HCT116 (cell line): ENCODE data around the gene MAP7. TPM values are rescaled to one million over a fixed set of nuclear protein-coding genes. Genes with fewer than 3 reads are reported as not detected.

Source experiments
- ATAC-seq: fragments of 200-7000 bp; cut with Tn5 transposase; 2 replicates; pipeline ENCODE4 v1.9.1; 2020; ENCODE audit warnings: mild to moderate bottlenecking, moderate library complexity
- BruUV-seq: library from RNA; stranded (reverse); fragments of 400-500 nt; replicated peaks from 2 replicates; lab custom pipeline; 2021; lab: Mats Ljungman, UMichigan
- CTCF ChIA-PET: fragments of 300-600 bp; sonication (Branson Sonifier 250); formaldehyde crosslinking; loops from one replicate; lab custom pipeline; 2021; ENCODE audit warnings: antibody characterized with exemption; lab: Charles Lee
- POLR2A ChIA-PET: fragments of 300-600, 350-600 bp; sonication (Branson Sonifier 250); formaldehyde crosslinking; loops from one replicate; lab custom pipeline; 2021; ENCODE audit warnings: antibody characterized with exemption; lab: Charles Lee
- RAD21 ChIA-PET, 2 experiments: fragments of 300-600 bp; sonication (Branson Sonifier 250); formaldehyde crosslinking; loops; one replicate each; lab custom pipeline; 2023; ENCODE audit warnings: low total read pairs in 2 of 2; ENCODE audit not compliant: uncharacterized antibody in 2 of 2, unreplicated experiment in 2 of 2, low non-redundant PET in 1 of 2; lab: Charles Lee
- DNase-seq: peaks from one replicate; pipeline ENCODE4 v3.0.0-alpha.2; 2010; ENCODE audit warnings: low read depth, low spot score
- H2AFZ ChIP-seq: fragments of 200-600 bp; shearing (Covaris generic), sonication (generic); 2 replicates; pipeline ENCODE4 v1.6.1; 2017; ENCODE audit warnings: low read depth, mixed run types, mixed read lengths, antibody characterized with exemption, low read length; ENCODE audit not compliant: poor library complexity, severe bottlenecking
- H3K27ac ChIP-seq: 2 replicates; pipeline ENCODE4 v1.5.1; 2012; ENCODE audit warnings: low read depth, low read length
- H3K27me3 ChIP-seq: fragments of 200-600 bp; sonication (generic); 2 replicates; pipeline ENCODE4 v1.6.1; 2016; ENCODE audit warnings: mixed run types, low read length, mixed read lengths; ENCODE audit not compliant: insufficient read depth
- H3K36me3 ChIP-seq, 2 experiments: fragments of 200-500 bp in 1 of 2; fragments of 200-600 bp in 1 of 2; sonication (Bioruptor generic) in 1 of 2; sonication (generic) in 1 of 2; 2 replicates each; pipeline versions ENCODE4 v1.5.1 to v1.6.1; 2014 to 2016; ENCODE audit warnings: low read length in 2 of 2, inconsistent platforms in 1 of 2, mixed read lengths in 1 of 2, mixed run types in 1 of 2; ENCODE audit not compliant: insufficient read depth in 2 of 2, control insufficient read depth in 1 of 2
- H3K4me1 ChIP-seq, 2 experiments: fragments of 200-600 bp in 1 of 2; sonication (generic) in 1 of 2; 2 replicates each; pipeline versions ENCODE4 v1.5.1 to v1.6.1; 2012 to 2017; ENCODE audit warnings: low read length in 2 of 2, inconsistent platforms in 1 of 2, mild to moderate bottlenecking in 1 of 2, mixed read lengths in 1 of 2, mixed run types in 1 of 2, moderate library complexity in 1 of 2; ENCODE audit not compliant: insufficient read depth in 2 of 2, control insufficient read depth in 1 of 2
- H3K4me2 ChIP-seq: fragments of 200-600 bp; sonication (generic); 2 replicates; pipeline ENCODE4 v1.6.1; 2017; ENCODE audit warnings: mixed run types, low read length, mixed read lengths
- H3K4me3 ChIP-seq, 2 experiments: fragments of 200-600 bp in 1 of 2; sonication (generic) in 1 of 2; replicated peaks in 1 of 2; 2 replicates each; pipeline ENCODE4 v1.5.1; 2011 to 2016; ENCODE audit warnings: low read length in 2 of 2, control low read depth in 1 of 2, low read depth in 1 of 2, mild to moderate bottlenecking in 1 of 2, mixed read lengths in 1 of 2, mixed run types in 1 of 2
- H3K79me2 ChIP-seq: fragments of 200-600 bp; sonication (generic); 2 replicates; pipeline ENCODE4 v1.6.1; 2017; ENCODE audit warnings: mild to moderate bottlenecking, mixed run types, low read length, moderate library complexity, mixed read lengths; ENCODE audit not compliant: insufficient read depth
- H3K9ac ChIP-seq: fragments of 200-600 bp; sonication (generic); 2 replicates; pipeline ENCODE4 v1.6.1; 2016; ENCODE audit warnings: low read length, mixed read lengths
- H3K9me2 ChIP-seq: fragments of 200-600 bp; sonication (generic), shearing (Covaris generic); 2 replicates; pipeline ENCODE4 v1.6.1; 2017; ENCODE audit warnings: mixed run types, mild to moderate bottlenecking, moderate library complexity; ENCODE audit not compliant: insufficient read depth
- H3K9me3 ChIP-seq, 2 experiments: fragments of 200-500 bp in 1 of 2; fragments of 200-600 bp in 1 of 2; sonication (Bioruptor generic) in 1 of 2; sonication (generic) in 1 of 2; 2 replicates each; pipeline ENCODE4 v1.6.1; 2014 to 2017; ENCODE audit warnings: low read length in 2 of 2, mixed read lengths in 2 of 2, inconsistent platforms in 1 of 2, low read depth in 1 of 2, mild to moderate bottlenecking in 1 of 2, mixed run types in 1 of 2, moderate library complexity in 1 of 2; ENCODE audit not compliant: control insufficient read depth in 1 of 2, insufficient read depth in 1 of 2
- H4K20me1 ChIP-seq: fragments of 200-600 bp; sonication (generic), shearing (Covaris generic); 2 replicates; pipeline ENCODE4 v1.6.1; 2017; ENCODE audit warnings: mixed run types, mild to moderate bottlenecking, moderate library complexity; ENCODE audit not compliant: insufficient read depth
- CTCF ChIP-seq, 3 experiments: fragments of 200-600 bp in 1 of 3; sonication (generic) in 1 of 3; IDR thresholded peaks in 2 of 3; conservative IDR thresholded peaks in 1 of 3; 2 replicates each; pipeline ENCODE4 v1.5.1; 2012 to 2017; ENCODE audit warnings: low read depth in 2 of 3, low read length in 2 of 3, antibody characterized with exemption in 1 of 3, borderline replicate concordance in 1 of 3, control low read depth in 1 of 3, mild to moderate bottlenecking in 1 of 3, mixed read lengths in 1 of 3, mixed run types in 1 of 3, moderate library complexity in 1 of 3; ENCODE audit not compliant: insufficient read depth in 1 of 3
- EGR1 ChIP-seq: IDR thresholded peaks from 2 replicates; pipeline ENCODE4 v1.6.1; 2012; ENCODE audit warnings: low read depth
- ELF1 ChIP-seq: IDR thresholded peaks from 2 replicates; pipeline ENCODE4 v1.6.1; 2012; ENCODE audit warnings: low read depth, borderline replicate concordance
- EZH2 ChIP-seq: fragments of 200-600 bp; sonication (generic); IDR thresholded peaks from 2 replicates; pipeline ENCODE4 v1.6.1; 2017; ENCODE audit warnings: antibody characterized with exemption, mixed run types
- POLR2A ChIP-seq: IDR thresholded peaks from 2 replicates; pipeline ENCODE4 v1.7.0; 2011; ENCODE audit warnings: borderline replicate concordance; ENCODE audit not compliant: insufficient read depth, insufficient read length; ENCODE audit errors: extremely low read depth
- POLR2AphosphoS5 ChIP-seq: IDR thresholded peaks from 2 replicates; pipeline ENCODE4 v1.6.1; 2011; ENCODE audit warnings: mild to moderate bottlenecking, low read depth, low read length, moderate library complexity
- REST ChIP-seq: IDR thresholded peaks from 2 replicates; pipeline ENCODE4 v1.6.1; 2012; ENCODE audit warnings: low read depth
- SIN3A ChIP-seq: IDR thresholded peaks from 2 replicates; pipeline ENCODE4 v1.6.1; 2012; ENCODE audit warnings: low read depth
- SRF ChIP-seq: IDR thresholded peaks from 2 replicates; pipeline ENCODE4 v1.6.1; 2012; ENCODE audit warnings: low read depth
- TCF7L2 ChIP-seq: IDR thresholded peaks from 2 replicates; pipeline ENCODE4 v1.7.0; 2011; ENCODE audit warnings: borderline replicate concordance, inconsistent platforms; ENCODE audit not compliant: insufficient read depth, insufficient read length; ENCODE audit errors: extremely low read depth
- YY1 ChIP-seq: IDR thresholded peaks from 2 replicates; pipeline ENCODE4 v1.6.1; 2011; ENCODE audit warnings: low read length, low read depth, moderate library complexity, mild to moderate bottlenecking; ENCODE audit not compliant: insufficient replicate concordance; ENCODE audit errors: extremely low read depth
- ZFX ChIP-seq: fragments of 450-650 bp; IDR thresholded peaks from 2 replicates; pipeline ENCODE4 v1.6.1; 2017
- ZNF274 ChIP-seq: fragments of 200-500 bp; sonication (Bioruptor generic); IDR thresholded peaks from 2 replicates; pipeline ENCODE4 v1.6.1; 2014; ENCODE audit warnings: mild to moderate bottlenecking, low read depth, low read length, inconsistent platforms
- intact Hi-C: fragments of 100-400 bp; cut with micrococcal nuclease; formaldehyde crosslinking; loops from 2 replicates; pipeline ENCODE4 v1.10.0; 2022
- total RNA-seq: library from RNA; stranded (reverse); gene quantifications from one replicate; pipeline ENCODE4 v1.2.1, GENCODE V29; 2021; ENCODE audit not compliant: unreplicated experiment
- TF ChIP-seq, protein P1 (sequence below): IDR thresholded peaks from 2 replicates; pipeline ENCODE4 v1.6.1; 2011; ENCODE audit warnings: mild to moderate bottlenecking, low read length, moderate library complexity; ENCODE audit not compliant: insufficient replicate concordance; ENCODE audit errors: extremely low read depth
- TF ChIP-seq, protein P2 (sequence below): IDR thresholded peaks from 2 replicates; pipeline ENCODE4 v1.6.1; 2012

Gene MAP7
- total RNA-seq, 1 experiment from 2014 or later, result 35.5 TPM

DNA sequence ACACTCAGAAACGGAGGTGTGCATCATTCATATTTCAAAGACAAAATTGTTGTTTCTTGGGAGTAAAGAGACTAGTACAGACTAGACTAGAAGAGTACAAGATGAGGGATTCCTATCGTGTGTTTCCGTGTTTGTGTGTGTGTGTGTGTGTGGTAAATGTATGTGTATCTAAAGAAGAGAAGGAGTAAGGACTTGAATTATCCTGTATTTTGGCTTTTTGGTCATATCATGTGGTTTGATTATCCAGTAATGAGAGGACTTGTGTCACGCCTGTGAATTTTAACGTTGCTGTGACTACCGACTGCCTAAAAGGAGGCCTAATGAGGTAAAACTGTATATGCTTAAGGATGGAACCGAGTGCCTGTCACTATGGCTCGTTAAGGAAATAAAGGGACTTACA, 44.4 kb upstream of the MAP7 start:
- peaks cover 2 to 4% of the 10 kb centered on the region in 2 experiments; a peak in 1 of 4 replicates for H3K36me3 ChIP-seq
- peaks cover 0 to 10% of the 10 kb centered on the region in 2 experiments; a peak in 2 of 4 replicates for H3K4me1 ChIP-seq
- no peak overlapping the region for H3K27ac ChIP-seq
- no peak overlapping the region for H2AFZ ChIP-seq
- no peaks in the 10 kb centered on the region for H3K79me2 ChIP-seq
- intact Hi-C loops, result no loop called here
- no peaks in the 10 kb centered on the region for H4K20me1 ChIP-seq
- H3K4me3 ChIP-seq, result no peak overlapping the region
- H3K9me2 ChIP-seq, result no peaks in the 10 kb centered on the region
- H3K9ac ChIP-seq, result no peak overlapping the region
- ChIA-PET CTCF (no interaction called here), RAD21 (no interaction called here), POLR2A (interaction anchor here (0.9 kb wide), 1 partner anchor 9 kb away, joined by 3 read pairs; no protein-coding TSS in a partner anchor)
- DNase-seq (no peak), ATAC-seq (no peak)
- TF ChIP-seq CTCF (IDR thresholded peaks at IDR 0.05 in 2 of 3, conservative IDR thresholded peaks at IDR 0.05 in 1 of 3; ENCODE audit: borderline replicate concordance in 1 of 3, insufficient read depth in 1 of 3, low read depth in 2 of 3, low read length in 2 of 3) (no peak), POLR2AphosphoS5 (no peak), YY1 (no peak), ELF1 (no peak), SRF (no peak), SIN3A (no peak), ZNF274 (no peak), POLR2A (no peak), REST (no peak), ZFX (no peak), TCF7L2 (no peak), EGR1 (no peak), EZH2 (no peak)
- TF ChIP-seq, protein P1, sequence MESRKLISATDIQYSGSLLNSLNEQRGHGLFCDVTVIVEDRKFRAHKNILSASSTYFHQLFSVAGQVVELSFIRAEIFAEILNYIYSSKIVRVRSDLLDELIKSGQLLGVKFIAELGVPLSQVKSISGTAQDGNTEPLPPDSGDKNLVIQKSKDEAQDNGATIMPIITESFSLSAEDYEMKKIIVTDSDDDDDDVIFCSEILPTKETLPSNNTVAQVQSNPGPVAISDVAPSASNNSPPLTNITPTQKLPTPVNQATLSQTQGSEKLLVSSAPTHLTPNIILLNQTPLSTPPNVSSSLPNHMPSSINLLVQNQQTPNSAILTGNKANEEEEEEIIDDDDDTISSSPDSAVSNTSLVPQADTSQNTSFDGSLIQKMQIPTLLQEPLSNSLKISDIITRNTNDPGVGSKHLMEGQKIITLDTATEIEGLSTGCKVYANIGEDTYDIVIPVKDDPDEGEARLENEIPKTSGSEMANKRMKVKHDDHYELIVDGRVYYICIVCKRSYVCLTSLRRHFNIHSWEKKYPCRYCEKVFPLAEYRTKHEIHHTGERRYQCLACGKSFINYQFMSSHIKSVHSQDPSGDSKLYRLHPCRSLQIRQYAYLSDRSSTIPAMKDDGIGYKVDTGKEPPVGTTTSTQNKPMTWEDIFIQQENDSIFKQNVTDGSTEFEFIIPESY, result no peak
- TF ChIP-seq, protein P2, sequence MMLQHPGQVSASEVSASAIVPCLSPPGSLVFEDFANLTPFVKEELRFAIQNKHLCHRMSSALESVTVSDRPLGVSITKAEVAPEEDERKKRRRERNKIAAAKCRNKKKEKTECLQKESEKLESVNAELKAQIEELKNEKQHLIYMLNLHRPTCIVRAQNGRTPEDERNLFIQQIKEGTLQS, result no peak
- no TSS peak for BruUV-seq
- H3K27me3 ChIP-seq, result no peaks in the 10 kb centered on the region
- no peaks in the 10 kb centered on the region for H3K9me3 ChIP-seq
- no peak overlapping the region for H3K4me2 ChIP-seq
